Measurements from ENCODE around the gene SMIM28.

Gene SMIM28

GRCh38 chr6:138410048-138410735 lies 32.5 kb downstream of the SMIM28 start:
- H3K4me1 ChIP-seq, result peaks cover 0 to 34% (median 9%) of the 10 kb centered on the region in 10 experiments; a peak in 16 of 20 replicates
- no peak overlapping the region for H3K27ac ChIP-seq
- H3K27me3 ChIP-seq, result no peaks in the 10 kb centered on the region
- H3K4me2 ChIP-seq, result peak overlapping the region in 3 of 11 experiments; percentile 22 to 47 (median 33); a peak in 5 of 22 replicates
- peaks cover 85 to 99% (median 94%) of the 10 kb centered on the region in 11 experiments for H3K36me3 ChIP-seq
- no peak overlapping the region for H3K9ac ChIP-seq
- H3K4me3 ChIP-seq, result no peak overlapping the region
- TF ChIP-seq Cebpa-rat (IDR thresholded peaks at IDR 0.05), result peak in 9 of 11 experiments; percentile 18 to 68 (median 48); a peak in 10 of 22 replicates
- peaks cover 0 to 4% (median 0%) of the 10 kb centered on the region in 11 experiments; a peak in 1 of 22 replicates for H4K20me1 ChIP-seq
- H3K9me3 ChIP-seq (replicated peaks in 1 of 11), result no peaks in the 10 kb centered on the region

GRCh38 chr6:138410972-138411880 lies 33.5 kb downstream of the SMIM28 start:
- H3K36me3 ChIP-seq, result peaks cover 93 to 100% (median 98%) of the 10 kb centered on the region in 11 experiments
- no peak overlapping the region for H3K4me3 ChIP-seq
- H4K20me1 ChIP-seq, result peaks cover 0 to 4% (median 0%) of the 10 kb centered on the region in 11 experiments; a peak in 1 of 22 replicates
- H3K9me3 ChIP-seq (replicated peaks in 1 of 11), result no peaks in the 10 kb centered on the region
- 0 out of 22 replicates have a peak overlapping the region, but pooled peaks of 1 of the 11 experiments have one; percentile 25 for H3K27ac ChIP-seq
- H3K27me3 ChIP-seq, result no peaks in the 10 kb centered on the region
- H3K4me1 ChIP-seq, result peaks cover 0 to 25% (median 7%) of the 10 kb centered on the region in 10 experiments; a peak in 10 of 20 replicates
- H3K9ac ChIP-seq, result 0 out of 22 replicates have a peak overlapping the region, but pooled peaks of 1 of the 11 experiments have one; percentile 13
- H3K4me2 ChIP-seq, result peak overlapping the region in 4 of 11 experiments; percentile 22 to 47 (median 27); a peak in 6 of 22 replicates
- TF ChIP-seq Cebpa-rat (IDR thresholded peaks at IDR 0.05), result no peak

- no peak for TF ChIP-seq Cebpa-rat (IDR thresholded peaks at IDR 0.05)
- no peak overlapping the region for H3K4me3 ChIP-seq
- peaks cover 0 to 27% (median 15%) of the 10 kb centered on the region in 11 experiments; a peak in 12 of 22 replicates for H3K9me3 ChIP-seq (replicated peaks in 1 of 11)
- H3K27ac ChIP-seq, result no peak overlapping the region
- no peak overlapping the region for H3K4me2 ChIP-seq
- peaks cover 76 to 99% (median 88%) of the 10 kb centered on the region in 11 experiments for H3K36me3 ChIP-seq
- no peaks in the 10 kb centered on the region for H3K27me3 ChIP-seq
- peaks cover 0 to 16% (median 7%) of the 10 kb centered on the region in 10 experiments; a peak in 10 of 20 replicates for H3K4me1 ChIP-seq
- H4K20me1 ChIP-seq, result 0 out of 22 replicates have a peak, but pooled peaks cover 0 to 4% (median 0%) of the 10 kb centered on the region in 11 experiments
- no peak overlapping the region for H3K9ac ChIP-seq
Observed at GRCh38 chr6:138415125-138415524, 37.4 kb downstream of the SMIM28 start.

- H4K20me1 ChIP-seq, result no peaks in the 10 kb centered on the region
- no peak overlapping the region for H3K4me3 ChIP-seq
- H3K27me3 ChIP-seq, result no peaks in the 10 kb centered on the region
- H3K9ac ChIP-seq, result no peak overlapping the region
- no peak overlapping the region for H3K4me2 ChIP-seq
- peaks cover 0 to 27% (median 15%) of the 10 kb centered on the region in 11 experiments; a peak in 12 of 22 replicates for H3K9me3 ChIP-seq (replicated peaks in 1 of 11)
- TF ChIP-seq Cebpa-rat (IDR thresholded peaks at IDR 0.05), result no peak
- H3K36me3 ChIP-seq, result peaks cover 65 to 98% (median 85%) of the 10 kb centered on the region in 11 experiments
- no peak overlapping the region for H3K27ac ChIP-seq
- peaks cover 0 to 8% (median 2%) of the 10 kb centered on the region in 10 experiments; a peak in 10 of 20 replicates for H3K4me1 ChIP-seq
Observed at GRCh38 chr6:138416206-138416605, 38.5 kb downstream of the SMIM28 start.

- H3K4me3 ChIP-seq, result no peak overlapping the region
- TF ChIP-seq Cebpa-rat (IDR thresholded peaks at IDR 0.05), result no peak
- H3K4me1 ChIP-seq, result peaks cover 0 to 12% (median 5%) of the 10 kb centered on the region in 10 experiments; a peak in 12 of 20 replicates
- H3K4me2 ChIP-seq, result no peak overlapping the region
- peaks cover 0 to 27% (median 15%) of the 10 kb centered on the region in 11 experiments; a peak in 12 of 22 replicates for H3K9me3 ChIP-seq (replicated peaks in 1 of 11)
- peaks cover 51 to 98% (median 79%) of the 10 kb centered on the region in 11 experiments for H3K36me3 ChIP-seq
- no peaks in the 10 kb centered on the region for H3K27me3 ChIP-seq
- H4K20me1 ChIP-seq, result no peaks in the 10 kb centered on the region
- no peak overlapping the region for H3K9ac ChIP-seq
- no peak overlapping the region for H3K27ac ChIP-seq
Observed at GRCh38 chr6:138417493-138418117, 39.9 kb downstream of the SMIM28 start.

- H3K27ac ChIP-seq, result no peak overlapping the region
- no peak overlapping the region for H3K4me2 ChIP-seq
- peaks cover 0 to 27% (median 15%) of the 10 kb centered on the region in 11 experiments; a peak in 12 of 22 replicates for H3K9me3 ChIP-seq (replicated peaks in 1 of 11)
- no peaks in the 10 kb centered on the region for H4K20me1 ChIP-seq
- H3K9ac ChIP-seq, result no peak overlapping the region
- H3K4me3 ChIP-seq, result no peak overlapping the region
- H3K27me3 ChIP-seq, result no peaks in the 10 kb centered on the region
- H3K4me1 ChIP-seq, result peaks cover 0 to 18% (median 11%) of the 10 kb centered on the region in 10 experiments; a peak in 13 of 20 replicates
- H3K36me3 ChIP-seq, result peaks cover 45 to 92% (median 73%) of the 10 kb centered on the region in 11 experiments
- TF ChIP-seq Cebpa-rat (IDR thresholded peaks at IDR 0.05), result no peak
Observed at GRCh38 chr6:138418118-138418742, 40.5 kb downstream of the SMIM28 start.

- Histone ChIP-seq H3K4me2 (no peak overlapping the region), H4K20me1 (no peaks in the 10 kb centered on the region), H3K9me3 (replicated peaks in 1 of 11) (peaks cover 0 to 27% (median 15%) of the 10 kb centered on the region in 11 experiments; a peak in 12 of 22 replicates), H3K27me3 (no peaks in the 10 kb centered on the region), H3K4me3 (no peak overlapping the region), H3K9ac (no peak overlapping the region), H3K27ac (no peak overlapping the region), H3K36me3 (peaks cover 45 to 91% (median 67%) of the 10 kb centered on the region in 11 experiments), H3K4me1 (peaks cover 0 to 26% (median 17%) of the 10 kb centered on the region in 10 experiments; a peak in 13 of 20 replicates)
- no peak for TF ChIP-seq Cebpa-rat (IDR thresholded peaks at IDR 0.05)
Observed at GRCh38 chr6:138419766-138420165, 42.1 kb downstream of the SMIM28 start.

- H3K9me3 ChIP-seq (replicated peaks in 1 of 11), result peaks cover 0 to 27% (median 15%) of the 10 kb centered on the region in 11 experiments; a peak in 12 of 22 replicates
- H3K9ac ChIP-seq, result no peak overlapping the region
- TF ChIP-seq Cebpa-rat (IDR thresholded peaks at IDR 0.05), result no peak
- no peak overlapping the region for H3K4me2 ChIP-seq
- H3K27ac ChIP-seq, result no peak overlapping the region
- H4K20me1 ChIP-seq, result no peaks in the 10 kb centered on the region
- peaks cover 41 to 85% (median 61%) of the 10 kb centered on the region in 11 experiments for H3K36me3 ChIP-seq
- no peak overlapping the region for H3K4me3 ChIP-seq
- no peaks in the 10 kb centered on the region for H3K27me3 ChIP-seq
- peaks cover 0 to 26% (median 17%) of the 10 kb centered on the region in 10 experiments; a peak in 13 of 20 replicates for H3K4me1 ChIP-seq
Observed at GRCh38 chr6:138420356-138420755, 42.7 kb downstream of the SMIM28 start.

Measured in BLaER1 treated with 17β-estradiol and CSF1 and Interleukin-3, amounts not matched to agents 10 nM and 100 nM (cell line).